NB4 (cell line): ENCODE measurements around the gene TMEM121.

Source experiments
- DNase-seq: peaks from one replicate; pipeline ENCODE4 v3.0.0; 2010; ENCODE audit warnings: low read depth
- H3K4me3 ChIP-seq: one replicate; pipeline ENCODE4 v1.5.1; 2011; ENCODE audit warnings: mild to moderate bottlenecking, low read depth, low read length, moderate library complexity
- CTCF ChIP-seq: IDR thresholded peaks from one replicate; pipeline ENCODE4 v1.5.1; 2012; ENCODE audit warnings: low read depth, low read length
- MAX ChIP-seq: IDR thresholded peaks from 2 replicates; pipeline ENCODE4 v1.6.1; 2011; ENCODE audit warnings: low read depth, low read length
- MYC ChIP-seq: IDR thresholded peaks from 2 replicates; pipeline ENCODE4 v1.6.1; 2011; ENCODE audit warnings: low read depth, low read length
- POLR2A ChIP-seq: IDR thresholded peaks from 2 replicates; pipeline ENCODE4 v1.6.1; 2011; ENCODE audit warnings: mild to moderate bottlenecking; ENCODE audit not compliant: insufficient read length; ENCODE audit errors: extremely low read depth

The TMEM121 gene

DNA sequence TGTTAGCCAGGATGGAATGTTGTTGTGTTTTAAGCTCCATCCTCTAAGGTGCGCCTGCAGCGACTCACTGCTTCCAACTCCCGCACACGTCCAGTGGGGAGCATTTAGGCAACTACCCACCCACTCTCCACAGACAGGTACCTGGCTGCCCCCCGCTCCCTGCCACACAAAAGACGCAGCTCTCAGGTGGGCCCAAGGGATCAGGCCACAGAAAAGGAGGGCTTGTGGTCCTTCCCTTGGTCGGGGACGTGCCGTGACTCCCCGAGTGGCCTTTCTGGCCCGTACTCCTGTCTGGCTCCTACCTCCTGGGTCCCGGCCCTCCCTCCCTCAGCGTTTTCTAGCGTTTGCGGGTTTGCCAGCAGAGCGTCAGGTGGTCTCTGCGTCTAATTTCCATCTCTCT lies 19.1 kb upstream of the TMEM121 start:
- TF ChIP-seq MYC (no peak), POLR2A (no peak), CTCF (no peak), MAX (no peak)
- H3K4me3 ChIP-seq = no peak overlapping the region
- DNase-seq = no peak

DNA sequence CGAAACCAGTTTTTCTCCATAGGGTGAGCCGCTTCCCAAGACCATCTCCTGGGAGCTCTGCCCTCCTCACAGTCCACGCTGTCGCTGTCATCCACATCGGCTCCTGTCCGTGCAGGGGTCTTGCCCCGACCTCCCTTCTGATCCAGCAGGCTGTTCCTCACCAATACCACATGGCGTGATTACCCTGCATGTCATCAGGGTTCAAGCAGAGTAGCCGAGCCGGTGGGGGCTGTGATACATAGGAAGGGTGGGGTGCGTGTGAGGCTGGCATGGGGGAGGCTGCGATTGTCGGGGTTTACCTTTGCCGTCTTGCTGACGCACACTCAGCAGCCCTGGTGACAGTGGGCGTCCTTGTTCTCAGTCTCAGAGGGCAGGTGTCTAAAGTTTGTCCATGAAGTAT lies 18.3 kb upstream of the TMEM121 start:
- no peak overlapping the region for H3K4me3 ChIP-seq
- TF ChIP-seq CTCF (no peak), MYC (no peak), MAX (no peak), POLR2A (no peak)
- DNase-seq = no peak

DNA sequence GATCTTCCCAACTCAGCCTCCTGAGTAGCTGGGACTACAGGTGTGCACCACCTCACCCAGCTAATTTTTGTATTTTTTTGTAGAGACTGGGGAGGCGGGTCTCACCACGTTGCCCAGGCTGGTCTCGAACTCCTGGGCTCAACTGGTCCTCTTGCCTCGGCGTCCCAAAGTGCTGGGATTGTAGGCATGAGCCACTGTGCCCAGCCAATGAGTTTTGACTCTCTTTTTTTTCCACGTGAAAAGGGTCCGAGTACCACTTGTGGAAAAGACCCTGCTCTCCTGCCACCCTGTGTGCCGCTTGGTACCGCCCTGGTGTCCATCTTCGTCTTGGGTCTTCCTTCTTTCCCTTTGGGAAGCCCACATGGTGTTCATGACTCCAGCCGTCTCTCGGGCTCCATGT lies 17.8 kb upstream of the TMEM121 start:
- no peak overlapping the region for H3K4me3 ChIP-seq
- no peak for TF ChIP-seq POLR2A
- TF ChIP-seq CTCF = no peak
- no peak for TF ChIP-seq MYC
- TF ChIP-seq MAX = no peak
- no peak for DNase-seq

GRCh38 chr14:105517096-105517495 lies 9.3 kb upstream of the TMEM121 start:
- no peak overlapping the region for H3K4me3 ChIP-seq
- no peak for DNase-seq
- TF ChIP-seq MYC (no peak), POLR2A (no peak), MAX (no peak), CTCF (no peak)

- no peak for TF ChIP-seq MYC
- no peak for TF ChIP-seq POLR2A
- no peak for TF ChIP-seq MAX
- no peak for DNase-seq
These were observed 6.3 kb upstream of the TMEM121 start for GRCh38 chr14:105519946-105520698.

GRCh38 chr14:105525326-105525725 lies 1.1 kb upstream of the TMEM121 start:
- H3K4me3 ChIP-seq = no peak overlapping the region
- no peak for TF ChIP-seq POLR2A
- TF ChIP-seq MAX = no peak
- TF ChIP-seq CTCF = no peak
- no peak for TF ChIP-seq MYC
- no peak for DNase-seq

More at GRCh38 chr14:105519946-105520698, 6.3 kb upstream of the TMEM121 start:
- H3K4me3 ChIP-seq = no peak overlapping the region
